DMS53 treated with DMSO at 0.1 percent for 48 hours (cell line): ENCODE results near the gene CABCOCO1.

ENCODE experiments used
- DNase-seq: peaks from one replicate; lab custom pipeline; 2025; ENCODE audit not compliant: unreplicated experiment; lab: John Stamatoyannopoulos, UW

CABCOCO1 gene

DNA sequence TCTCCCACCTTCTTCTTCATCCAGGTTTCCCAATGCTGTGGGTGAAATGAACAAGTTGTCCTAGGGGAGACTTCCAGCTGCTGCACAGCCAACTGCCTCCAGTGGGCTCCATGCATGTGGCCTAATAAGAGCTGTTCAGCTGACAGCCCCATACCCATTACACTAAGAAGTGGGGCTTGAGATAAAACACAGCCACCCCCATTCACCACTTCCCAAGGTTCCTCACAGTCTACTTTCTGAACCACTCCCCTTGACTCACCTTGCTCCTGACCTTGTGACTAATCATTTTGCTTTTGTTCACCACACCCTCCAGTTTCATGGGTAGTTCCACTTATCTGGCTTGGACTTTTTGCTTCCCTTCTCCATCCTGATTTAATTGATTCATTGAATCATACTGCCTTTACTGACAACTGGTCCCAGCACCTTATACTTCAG lies 119.3 kb downstream of the CABCOCO1 start:
- no peak for DNase-seq

DNA sequence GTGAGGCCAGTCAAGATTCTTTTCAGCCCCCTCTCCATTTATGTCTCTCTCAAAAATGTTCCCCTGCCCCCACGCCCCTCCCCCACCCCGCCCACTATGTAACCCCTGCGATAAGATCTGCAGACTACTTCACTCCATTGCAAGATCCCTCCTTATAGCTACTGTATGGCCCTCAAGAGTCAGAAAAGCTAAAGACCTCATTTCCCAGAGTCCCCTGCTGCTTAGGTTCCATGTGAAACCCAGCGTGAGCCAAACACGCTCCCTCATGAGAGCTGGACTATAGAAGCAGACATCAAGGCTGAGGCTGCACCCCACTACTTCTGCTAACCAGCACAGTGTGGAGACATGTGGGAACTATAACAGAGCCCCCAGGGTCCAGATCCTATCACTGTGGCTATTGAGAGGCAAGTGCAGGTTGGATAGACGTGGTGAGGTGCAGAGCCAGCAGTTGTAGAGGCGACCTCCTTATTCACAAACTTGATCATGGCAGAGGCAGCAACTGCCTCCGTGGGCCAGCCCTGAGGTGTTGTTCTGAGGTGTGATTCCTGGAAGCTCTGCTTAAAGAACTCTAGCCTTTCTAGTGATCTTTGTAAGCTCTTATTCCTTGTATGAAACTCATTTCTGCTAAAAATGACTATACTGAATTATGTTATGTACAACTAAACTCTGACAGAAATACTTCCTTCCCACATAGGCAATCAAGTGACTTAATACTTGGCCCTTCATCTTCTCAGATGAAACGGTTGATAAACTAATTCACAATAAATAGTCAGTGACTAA lies 121.8 kb downstream of the CABCOCO1 start:
- DNase-seq = no peak

GRCh38 chr10:61785473-61786105 lies 122.9 kb downstream of the CABCOCO1 start:
- no peak for DNase-seq

DNA sequence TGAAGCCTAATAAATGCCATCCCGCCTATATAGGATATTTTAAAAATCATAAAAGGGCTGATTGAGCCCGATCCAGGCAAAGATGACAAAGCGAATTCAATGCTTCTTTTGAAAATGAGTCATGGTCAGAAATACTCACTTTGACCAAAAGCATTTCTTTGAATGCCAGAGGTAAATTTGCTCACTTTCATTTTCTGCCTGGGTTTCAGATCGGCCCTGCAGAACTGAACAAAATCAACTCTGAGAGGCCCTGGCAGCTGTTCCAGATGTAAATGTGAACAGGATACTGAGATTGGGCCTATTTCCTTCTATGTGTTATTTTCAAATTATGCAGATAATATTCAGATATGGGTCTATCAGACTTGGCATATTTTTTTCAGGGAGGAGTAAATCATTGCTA lies 124.0 kb downstream of the CABCOCO1 start:
- no peak for DNase-seq

DNA sequence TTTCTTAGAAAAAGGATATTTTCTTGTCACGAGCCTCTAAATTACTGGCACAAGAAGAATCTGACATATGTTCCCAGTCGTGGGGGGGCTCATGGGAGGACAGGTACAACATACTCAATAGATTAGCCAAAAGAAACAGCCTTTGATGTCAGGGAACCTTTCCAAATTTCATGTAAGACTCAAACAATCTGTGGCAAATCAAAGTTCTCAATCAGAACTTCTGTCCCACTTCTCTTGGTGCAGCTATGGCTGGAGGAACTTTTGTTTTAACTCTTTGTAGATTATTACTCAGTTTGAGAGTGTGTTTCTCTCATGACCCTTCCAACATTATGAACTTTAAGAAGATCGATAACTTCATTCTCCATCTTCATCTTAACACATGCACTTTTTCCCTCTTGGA lies 124.4 kb downstream of the CABCOCO1 start:
- no peak for DNase-seq

DNA sequence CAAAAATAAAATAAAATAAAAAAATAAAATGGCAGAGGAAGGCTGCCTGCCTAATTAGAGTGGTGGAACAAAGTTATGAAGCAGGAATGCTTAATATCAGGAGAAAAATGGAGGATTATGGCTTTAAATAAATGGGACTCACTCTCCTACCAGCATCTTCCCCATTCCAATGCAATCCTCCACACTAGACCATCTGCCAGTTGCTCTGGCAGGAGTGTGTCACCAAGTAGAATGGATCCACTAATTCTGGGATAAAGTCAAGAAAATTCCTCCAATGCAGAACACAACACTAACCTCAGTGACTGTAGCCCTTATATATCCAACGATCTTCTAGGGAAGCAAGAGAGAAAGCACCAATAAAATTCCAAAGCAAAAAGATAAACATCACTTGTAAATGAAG lies 126.3 kb downstream of the CABCOCO1 start:
- DNase-seq = no peak

GRCh38 chr10:61791216-61791615 lies 128.5 kb downstream of the CABCOCO1 start:
- DNase-seq = no peak

GRCh38 chr10:61792097-61792716 lies 129.5 kb downstream of the CABCOCO1 start:
- DNase-seq = no peak

GRCh38 chr10:61792921-61793320 lies 130.2 kb downstream of the CABCOCO1 start:
- peak; percentile 69 for DNase-seq

- peak; percentile 85 for DNase-seq
Observed at GRCh38 chr10:61793760-61794703, 131.3 kb downstream of the CABCOCO1 start.

- no peak for DNase-seq
Observed at GRCh38 chr10:61795147-61795546, 132.4 kb downstream of the CABCOCO1 start.

DNA sequence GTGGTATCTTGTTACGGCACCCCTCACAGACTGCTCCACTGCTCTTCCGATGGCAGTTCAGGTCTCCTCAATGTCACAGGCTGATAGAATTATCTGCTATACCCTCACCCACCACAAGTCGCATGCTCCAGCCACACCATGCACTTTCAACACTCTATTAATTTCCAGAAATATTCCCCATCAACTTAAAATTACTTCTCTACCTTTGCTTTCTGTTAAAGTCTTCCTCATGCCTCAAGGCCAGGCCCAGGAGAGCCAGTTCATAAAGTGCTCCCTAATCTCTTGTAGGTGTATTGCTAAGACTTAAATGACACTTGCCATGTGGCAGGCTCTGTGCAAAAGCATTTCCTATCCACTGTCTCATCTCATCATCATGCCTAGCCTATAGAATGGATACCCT lies 132.8 kb downstream of the CABCOCO1 start:
- no peak for DNase-seq

DNA sequence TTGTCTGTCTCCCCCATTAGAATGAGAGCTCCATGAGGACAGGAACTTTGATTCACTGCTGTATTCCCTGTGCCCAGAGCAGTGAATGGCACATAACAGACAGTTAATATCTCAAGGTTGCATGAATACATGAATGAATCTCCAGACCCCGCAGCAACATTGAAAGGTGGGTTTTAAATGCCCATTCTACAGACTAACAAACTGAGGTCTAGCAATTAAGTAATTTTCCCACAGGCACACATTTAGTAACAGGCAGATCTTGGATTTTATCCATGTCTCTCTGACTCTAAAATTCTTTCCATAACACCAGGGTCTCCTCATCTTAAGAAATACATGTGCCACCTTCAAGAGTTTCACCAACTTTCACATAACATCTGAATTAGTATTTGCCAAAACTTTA lies 134.1 kb downstream of the CABCOCO1 start:
- DNase-seq = no peak

GRCh38 chr10:61797304-61798153 lies 134.8 kb downstream of the CABCOCO1 start:
- no peak for DNase-seq

- DNase-seq = no peak
Observed at GRCh38 chr10:61798713-61799112, 136.0 kb downstream of the CABCOCO1 start.

DNA sequence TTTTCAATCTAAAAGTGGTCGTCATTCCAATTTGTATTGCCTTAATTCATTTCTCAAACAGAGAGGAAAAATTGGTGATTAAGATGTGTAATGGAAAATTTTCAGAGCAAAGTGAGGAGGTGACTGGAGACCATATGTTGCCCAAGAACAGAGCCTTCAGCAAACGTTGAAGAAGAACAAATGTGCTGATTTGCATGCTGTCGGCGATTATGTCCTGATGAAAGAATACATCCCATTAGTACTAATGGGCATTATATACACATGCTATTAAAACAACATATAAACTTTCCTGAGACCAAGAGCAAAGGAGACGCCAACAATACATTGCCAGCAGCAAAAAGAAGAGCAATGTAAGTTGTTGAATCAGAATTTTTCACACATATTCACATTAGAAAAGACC lies 138.8 kb downstream of the CABCOCO1 start:
- no peak for DNase-seq

- DNase-seq = no peak
Observed at GRCh38 chr10:61803269-61803668, 140.5 kb downstream of the CABCOCO1 start.

GRCh38 chr10:61804414-61804813 lies 141.7 kb downstream of the CABCOCO1 start:
- no peak for DNase-seq

DNA sequence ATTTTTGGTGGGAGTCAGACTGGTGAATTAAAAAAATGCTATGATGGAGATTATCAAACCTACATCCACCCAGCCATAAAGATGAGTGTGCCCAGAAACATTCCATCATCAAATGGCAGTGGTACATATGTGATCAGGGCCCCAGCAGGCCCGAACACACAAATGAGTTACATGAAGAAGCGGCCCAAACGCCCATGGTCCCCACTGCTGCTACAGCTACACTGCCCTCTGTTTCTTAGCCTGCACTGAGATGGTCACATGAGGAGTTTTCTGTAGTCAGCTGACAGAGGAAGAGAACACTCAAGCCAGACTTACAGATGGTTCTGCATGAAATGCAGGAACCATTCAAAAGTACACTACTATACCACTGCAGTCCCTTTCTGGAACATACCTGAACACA lies 142.4 kb downstream of the CABCOCO1 start:
- DNase-seq = no peak

DNA sequence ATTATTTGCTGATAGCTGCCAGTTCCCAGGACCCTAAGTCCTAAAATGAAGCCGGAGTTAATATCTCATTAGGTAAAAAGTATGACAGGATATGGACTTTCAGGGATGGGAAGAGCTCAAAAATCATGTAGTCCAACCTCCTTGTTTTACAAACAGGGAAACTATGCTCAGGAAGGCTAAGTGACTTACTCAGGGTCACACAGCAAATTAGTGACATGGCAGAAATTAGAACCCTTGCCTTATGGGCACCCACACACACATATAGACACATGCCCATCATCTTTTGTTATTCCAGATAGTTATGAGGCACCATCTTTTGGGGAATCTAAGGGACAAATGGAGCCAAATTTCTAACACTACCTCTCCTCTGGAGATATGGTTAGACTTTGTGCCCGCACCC lies 147.5 kb downstream of the CABCOCO1 start:
- DNase-seq = no peak
